Ectodermal cell (in vitro differentiated cells): Measurements from ENCODE around the gene PRMT1.

Source experiments
- H3K27ac ChIP-seq: 2 replicates; pipeline ENCODE4 v1.7.0; 2013; ENCODE audit warnings: mild to moderate bottlenecking, low read depth, low read length; ENCODE audit not compliant: insufficient read depth, poor library complexity, severe bottlenecking
- H3K27me3 ChIP-seq: 2 replicates; pipeline ENCODE4 v1.7.0; 2013; ENCODE audit warnings: mild to moderate bottlenecking, low read length; ENCODE audit not compliant: insufficient read depth, control insufficient read depth, poor library complexity, severe bottlenecking
- H3K36me3 ChIP-seq: one replicate; pipeline ENCODE4 v1.7.0; 2013; ENCODE audit warnings: low read length; ENCODE audit not compliant: control insufficient read depth, insufficient read depth
- H3K4me1 ChIP-seq: one replicate; pipeline ENCODE4 v1.7.0; 2013; ENCODE audit warnings: low read length; ENCODE audit not compliant: control insufficient read depth, insufficient read depth
- H3K4me3 ChIP-seq: 2 replicates; pipeline ENCODE4 v1.7.0; 2013; ENCODE audit warnings: low read depth, low read length, control low read depth; ENCODE audit not compliant: insufficient read depth
- H3K9me3 ChIP-seq: 2 replicates; pipeline ENCODE4 v1.7.0; 2013; ENCODE audit warnings: mild to moderate bottlenecking, low read length, moderate library complexity; ENCODE audit not compliant: control insufficient read depth
- WGBS, 2 experiments: methylation state at CpG; one replicate each; pipeline ENCODE4 v1.1.7; 2013; ENCODE audit warnings: missing lambda C conversion rate in 2 of 2; 5-methylcytosine and 5-hydroxymethylcytosine counted together

PRMT1 gene

DNA sequence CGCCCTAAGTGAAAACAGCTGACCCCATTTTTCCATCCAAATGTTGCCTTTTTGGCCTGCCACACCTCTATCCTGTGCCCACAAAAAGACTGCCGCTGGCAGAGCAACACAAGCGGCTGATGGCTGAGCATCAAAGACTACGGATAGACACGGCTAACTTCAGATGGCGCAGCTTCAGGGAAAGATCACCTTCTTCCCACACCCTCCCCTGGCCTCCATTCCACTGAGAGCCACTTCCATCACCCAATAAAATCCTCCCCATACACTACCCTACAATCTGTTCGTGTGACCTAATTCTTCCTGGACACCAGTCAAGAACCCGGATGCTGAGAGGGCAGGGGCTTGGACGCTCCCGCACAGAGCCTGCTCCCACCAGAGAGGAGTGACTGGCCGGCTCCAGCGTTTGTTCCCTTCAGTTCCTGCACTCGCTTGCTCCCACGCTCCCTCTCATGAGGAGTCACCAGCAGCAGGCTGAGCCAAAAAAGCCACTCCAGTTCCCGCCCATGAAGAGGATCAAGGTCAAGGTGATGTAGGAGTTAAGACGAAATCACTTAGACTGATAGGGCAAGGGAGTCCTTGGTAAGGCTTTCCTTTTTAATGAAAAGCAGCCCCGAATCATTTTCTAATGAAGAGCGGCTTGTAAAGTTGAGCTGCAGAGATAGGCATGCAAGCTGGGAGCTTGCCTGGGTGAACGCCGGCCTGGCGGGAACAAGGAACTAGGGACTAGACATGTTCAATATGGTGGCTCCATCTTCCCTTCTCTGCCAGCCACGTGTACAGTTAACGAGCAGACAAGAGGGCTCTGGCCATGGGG lies 50.4 kb downstream of the PRMT1 start:
- no peaks in the 10 kb centered on the region for H3K27me3 ChIP-seq
- H3K4me1 ChIP-seq = no peaks in the 10 kb centered on the region
- H3K9me3 ChIP-seq = no peaks in the 10 kb centered on the region
- H3K36me3 ChIP-seq = no peaks in the 10 kb centered on the region
- H3K27ac ChIP-seq = no peak overlapping the region
- 89 to 90% methylated on average over 23 of the region's 23 CpGs for WGBS, 2 experiments
- H3K4me3 ChIP-seq = no peak overlapping the region

- 93 to 97% methylated on average over 5 of the region's 5 CpGs for WGBS, 2 experiments
- no peaks in the 10 kb centered on the region for H3K27me3 ChIP-seq
- no peaks in the 10 kb centered on the region for H3K36me3 ChIP-seq
- H3K27ac ChIP-seq = no peak overlapping the region
- H3K4me1 ChIP-seq = no peaks in the 10 kb centered on the region
- no peak overlapping the region for H3K4me3 ChIP-seq
- no peaks in the 10 kb centered on the region for H3K9me3 ChIP-seq
Measured at GRCh38 chr19:49730166-49730565, 53.1 kb downstream of the PRMT1 start.
